ENCODE measurements around the gene MED26.

DNA sequence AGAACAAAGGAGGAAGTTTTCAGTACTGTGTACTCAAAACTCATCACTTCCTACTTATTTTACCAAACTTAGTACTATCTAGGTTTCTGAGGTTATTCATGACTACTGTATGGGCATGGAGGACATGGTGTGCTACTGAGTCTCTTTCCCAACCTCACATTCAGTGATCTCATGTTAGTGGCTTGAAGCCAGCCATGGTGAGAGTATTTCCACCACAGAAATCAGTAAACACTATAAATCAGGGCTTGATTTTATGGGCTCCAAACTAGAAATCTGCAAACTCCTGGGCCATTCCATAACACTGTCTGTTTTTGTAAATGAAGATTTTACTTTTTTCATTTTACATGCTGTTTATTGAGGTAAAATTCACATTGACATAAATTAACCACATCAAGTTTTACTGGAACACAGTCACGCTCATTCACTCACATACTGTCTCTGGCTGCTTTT is 19.7 kb downstream of the MED26 start:
- TF ChIP-seq, protein P1, sequence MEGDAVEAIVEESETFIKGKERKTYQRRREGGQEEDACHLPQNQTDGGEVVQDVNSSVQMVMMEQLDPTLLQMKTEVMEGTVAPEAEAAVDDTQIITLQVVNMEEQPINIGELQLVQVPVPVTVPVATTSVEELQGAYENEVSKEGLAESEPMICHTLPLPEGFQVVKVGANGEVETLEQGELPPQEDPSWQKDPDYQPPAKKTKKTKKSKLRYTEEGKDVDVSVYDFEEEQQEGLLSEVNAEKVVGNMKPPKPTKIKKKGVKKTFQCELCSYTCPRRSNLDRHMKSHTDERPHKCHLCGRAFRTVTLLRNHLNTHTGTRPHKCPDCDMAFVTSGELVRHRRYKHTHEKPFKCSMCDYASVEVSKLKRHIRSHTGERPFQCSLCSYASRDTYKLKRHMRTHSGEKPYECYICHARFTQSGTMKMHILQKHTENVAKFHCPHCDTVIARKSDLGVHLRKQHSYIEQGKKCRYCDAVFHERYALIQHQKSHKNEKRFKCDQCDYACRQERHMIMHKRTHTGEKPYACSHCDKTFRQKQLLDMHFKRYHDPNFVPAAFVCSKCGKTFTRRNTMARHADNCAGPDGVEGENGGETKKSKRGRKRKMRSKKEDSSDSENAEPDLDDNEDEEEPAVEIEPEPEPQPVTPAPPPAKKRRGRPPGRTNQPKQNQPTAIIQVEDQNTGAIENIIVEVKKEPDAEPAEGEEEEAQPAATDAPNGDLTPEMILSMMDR (IDR thresholded peaks at IDR 0.05): no peak
- TF ChIP-seq POLR2A (IDR thresholded peaks at IDR 0.05) (no peak), POLR2AphosphoS5 (IDR thresholded peaks at IDR 0.05) (peak in 2 of 3 donors; percentile 53 to 78)
